ENCODE data around the gene TTLL11.

DNA sequence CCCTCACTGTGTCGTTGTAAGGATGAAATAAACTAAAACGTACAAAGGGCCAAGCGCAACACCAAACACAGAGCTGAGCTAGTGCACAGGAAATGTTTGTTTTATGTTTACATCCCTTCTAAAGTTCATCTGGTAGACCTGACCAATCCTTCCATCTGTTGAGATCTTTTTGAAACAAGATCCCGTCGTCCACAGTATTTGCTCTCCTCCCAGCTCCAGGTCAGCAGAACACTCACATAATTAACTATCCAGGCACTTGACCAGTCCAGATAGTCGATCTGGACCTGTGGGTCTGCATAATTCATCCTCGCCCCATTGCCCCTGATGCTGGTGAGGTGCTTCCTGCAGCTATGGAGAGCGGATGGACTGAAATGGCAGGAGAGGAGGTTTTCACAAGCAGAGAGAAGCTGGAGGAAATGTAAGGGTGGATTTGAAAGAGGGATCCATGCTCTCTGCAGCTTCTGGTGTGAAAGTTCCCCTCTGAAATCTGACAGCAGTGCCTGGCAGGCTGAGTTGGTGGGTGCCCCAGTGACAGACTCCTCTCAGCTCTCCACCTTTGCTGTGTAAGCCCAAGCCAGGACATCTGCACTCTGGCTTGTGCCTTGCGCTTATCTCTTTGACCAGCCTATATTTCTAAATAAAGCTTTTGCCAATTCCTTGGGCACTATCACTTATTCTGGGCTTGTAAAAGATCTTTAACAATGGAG is 102.4 kb downstream of the TTLL11 start:
- TF ChIP-seq CTCF (IDR thresholded peaks at IDR 0.05), result no peak
- no peak for TF ChIP-seq EP300 (IDR thresholded peaks at IDR 0.05)
- no peak for TF ChIP-seq POLR2AphosphoS5 (IDR thresholded peaks at IDR 0.05)
- TF ChIP-seq POLR2A (IDR thresholded peaks at IDR 0.05; ENCODE audit: low read depth), result no peak

Measured in esophagus muscularis mucosa (tissue), 4 donors.